ENCODE measurements around the gene CBX2. TPM values are rescaled to one million over a fixed set of nuclear protein-coding genes. Genes with fewer than 3 reads are reported as not detected.

Gene CBX2
- total RNA-seq, 1 experiment from 2014 or later, result 24.5 TPM

- DNase-seq (ENCODE audit: low spot score), result no peak
These were observed 49.1 kb downstream of the CBX2 start for GRCh38 chr17:79826841-79827578.

GRCh38 chr17:79829004-79829403, 51.1 kb downstream of the CBX2 start:
- no peak for DNase-seq (ENCODE audit: low spot score)

- no peak for DNase-seq (ENCODE audit: low spot score)
These were observed 51.5 kb downstream of the CBX2 start for GRCh38 chr17:79829457-79829856.

- no peak for DNase-seq (ENCODE audit: low spot score)
These were observed 52.4 kb downstream of the CBX2 start for GRCh38 chr17:79830303-79830702.

- DNase-seq (ENCODE audit: low spot score), result no peak
These were observed 52.9 kb downstream of the CBX2 start for GRCh38 chr17:79830763-79831264.

GRCh38 chr17:79831265-79832217, 53.6 kb downstream of the CBX2 start:
- no peak for DNase-seq (ENCODE audit: low spot score)

- no peak for DNase-seq (ENCODE audit: low spot score)
These were observed 54.5 kb downstream of the CBX2 start for GRCh38 chr17:79832218-79833109.

- no peak for DNase-seq (ENCODE audit: low spot score)
These were observed 55.1 kb downstream of the CBX2 start for GRCh38 chr17:79833110-79833450.

- no peak for DNase-seq (ENCODE audit: low spot score)
These were observed 56.0 kb downstream of the CBX2 start for GRCh38 chr17:79833744-79834564.

- no peak for DNase-seq (ENCODE audit: low spot score)
These were observed 56.9 kb downstream of the CBX2 start for GRCh38 chr17:79834565-79835469.

- DNase-seq (ENCODE audit: low spot score), result no peak
These were observed 57.5 kb downstream of the CBX2 start for GRCh38 chr17:79835470-79835899.

- no peak for DNase-seq (ENCODE audit: low spot score)
These were observed 58.1 kb downstream of the CBX2 start for GRCh38 chr17:79835953-79836509.

GRCh38 chr17:79836510-79836971, 58.6 kb downstream of the CBX2 start:
- no peak for DNase-seq (ENCODE audit: low spot score)

- DNase-seq (ENCODE audit: low spot score), result peak; percentile 89
These were observed 59.3 kb downstream of the CBX2 start for GRCh38 chr17:79836972-79837887.
